Ramos (cell line): ENCODE measurements around the gene HNRNPLL.
"Not testable (repeated sequence)": the region's sequence is repeated elsewhere in the genome, so short reads cannot be mapped to it uniquely, and the experiment has no call there.

Source experiments
- in situ Hi-C: fragments of 300-500 bp; cut with MboI; formaldehyde crosslinking; loops from one replicate; pipeline ENCODE4 v1.14.3; 2022; ENCODE audit warnings: low sequenced_read_pairs; ENCODE audit not compliant: unreplicated experiment

Gene HNRNPLL

GRCh38 chr2:38620282-38620977, 17.7 kb upstream of the HNRNPLL start:
- in situ Hi-C loops = no loop called here

- in situ Hi-C loops = no loop called here
Measured at GRCh38 chr2:38619458-38620164, 16.9 kb upstream of the HNRNPLL start.

- in situ Hi-C loops = no loop called here
Measured at GRCh38 chr2:38617301-38617700, 14.6 kb upstream of the HNRNPLL start.

GRCh38 chr2:38615237-38615636, 12.5 kb upstream of the HNRNPLL start:
- in situ Hi-C loops = no loop called here

GRCh38 chr2:38613849-38614213, 11.1 kb upstream of the HNRNPLL start:
- in situ Hi-C loops = no loop called here

GRCh38 chr2:38613126-38613848, 10.6 kb upstream of the HNRNPLL start:
- in situ Hi-C loops = no loop called here

- in situ Hi-C loops = no loop called here
Measured at GRCh38 chr2:38610851-38611801, 8.4 kb upstream of the HNRNPLL start.

GRCh38 chr2:38609246-38609645, 6.5 kb upstream of the HNRNPLL start:
- in situ Hi-C loops = not testable (repeated sequence)

- in situ Hi-C loops = no loop called here
Measured at GRCh38 chr2:38608755-38609154, 6.0 kb upstream of the HNRNPLL start.

GRCh38 chr2:38605298-38605830, 2.6 kb upstream of the HNRNPLL start:
- in situ Hi-C loops = no loop called here

- in situ Hi-C loops = no loop called here
Measured at GRCh38 chr2:38603402-38604290, 918 bp upstream of the HNRNPLL start.

GRCh38 chr2:38602136-38602731, 494 bp downstream of the HNRNPLL start:
- in situ Hi-C loops = no loop called here

- in situ Hi-C loops = no loop called here
Measured at GRCh38 chr2:38601463-38602135, 1.1 kb downstream of the HNRNPLL start.

- in situ Hi-C loops = no loop called here
Measured at GRCh38 chr2:38600921-38601455, 1.7 kb downstream of the HNRNPLL start.

- in situ Hi-C loops = no loop called here
Measured at GRCh38 chr2:38600242-38600891, 2.4 kb downstream of the HNRNPLL start.

GRCh38 chr2:38599706-38600105, 3.0 kb downstream of the HNRNPLL start:
- in situ Hi-C loops = loop anchor here (10.0 kb wide), 1 partner anchor 135 kb away; no protein-coding TSS in a partner anchor

GRCh38 chr2:38598991-38599295, 3.8 kb downstream of the HNRNPLL start:
- in situ Hi-C loops = loop anchor here (10.0 kb wide), 1 partner anchor 136 kb away; no protein-coding TSS in a partner anchor
